ENCODE measurements around the gene ZCCHC3. TPM values are rescaled to one million over a fixed set of nuclear protein-coding genes. Genes with fewer than 3 reads are reported as not detected.
A peak's percentile ranks its signal among the peaks of the same experiment; 100 is the strongest.

ZCCHC3 gene
- total RNA-seq, 1 experiment from 2014 or later, result 12.1 TPM

DNA sequence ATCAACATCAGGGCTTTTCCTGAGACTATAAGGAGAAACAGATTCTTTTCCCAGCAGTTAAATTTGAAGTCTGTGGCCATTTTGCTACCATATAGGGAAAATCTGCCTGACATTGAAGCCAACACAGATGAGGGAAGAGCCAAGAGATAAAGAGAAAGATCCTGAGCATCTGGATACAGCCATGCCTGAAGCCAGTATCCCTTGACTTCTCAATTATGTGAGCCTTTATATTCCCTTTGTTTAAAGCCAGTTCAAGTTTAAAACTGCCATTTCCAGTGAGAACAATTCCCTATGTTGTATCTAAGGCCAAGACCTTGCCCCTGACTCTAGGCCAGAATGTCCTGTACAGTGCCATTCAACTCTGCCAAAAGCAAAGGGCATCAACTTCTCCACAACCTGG lies 45.7 kb downstream of the ZCCHC3 start:
- intact Hi-C loops (cut with micrococcal nuclease), result no loop called here
- Mint-ChIP-seq H3K27me3 (ENCODE audit: insufficient read depth, unreplicated experiment) (no peaks in the 10 kb centered on the region), H3K4me1 (ENCODE audit: insufficient read depth, unreplicated experiment) (peaks cover 11% of the 10 kb centered on the region), H3K36me3 (ENCODE audit: insufficient read depth, unreplicated experiment) (peaks cover 12% of the 10 kb centered on the region), H3K27ac (ENCODE audit: low read depth, unreplicated experiment) (no peak overlapping the region), H3K9me3 (ENCODE audit: unreplicated experiment) (peaks cover 22% of the 10 kb centered on the region), H3K4me3 (ENCODE audit: unreplicated experiment) (no peak overlapping the region)
- POLR2A ChIA-PET, result no interaction called here
- CTCF ChIA-PET, result interaction anchor here (0.6 to 1.2 kb wide), 3 partner anchors 15 to 509 kb away, joined by 3 to 6 read pairs (median 4); no protein-coding TSS in a partner anchor
- no peak for TF ChIP-seq CTCF (IDR thresholded peaks at IDR 0.05; ENCODE audit: unreplicated experiment)
- no peak for DNase-seq (ENCODE audit: unreplicated experiment)
- no TSS peak for BruUV-seq (replicated peaks)

- DNase-seq (ENCODE audit: unreplicated experiment), result no peak
- peaks cover 19% of the 10 kb centered on the region for H3K4me1 Mint-ChIP-seq (ENCODE audit: insufficient read depth, unreplicated experiment)
- CTCF ChIA-PET, result interaction anchor here (0.6 to 4.9 kb wide), 8 partner anchors 8 to 1067 kb away, joined by 3 to 32 read pairs (median 4); partner anchors contain the start of gene SOX12
- intact Hi-C loops (cut with micrococcal nuclease), result no loop called here
- TF ChIP-seq CTCF (IDR thresholded peaks at IDR 0.05; ENCODE audit: unreplicated experiment), result no peak
- H3K9me3 Mint-ChIP-seq (ENCODE audit: unreplicated experiment), result peaks cover 17% of the 10 kb centered on the region
- peaks cover 7% of the 10 kb centered on the region for H3K36me3 Mint-ChIP-seq (ENCODE audit: insufficient read depth, unreplicated experiment)
- no TSS peak for BruUV-seq (replicated peaks)
- no peaks in the 10 kb centered on the region for H3K27me3 Mint-ChIP-seq (ENCODE audit: insufficient read depth, unreplicated experiment)
- peak overlapping the region; percentile 83 for H3K4me3 Mint-ChIP-seq (ENCODE audit: unreplicated experiment)
- POLR2A ChIA-PET, result interaction anchor here (0.6 to 4.7 kb wide), 8 partner anchors 9 to 150 kb away, joined by 3 to 29 read pairs (median 4); partner anchors contain the start of genes SOX12 and ZCCHC3
- peak overlapping the region; percentile 78 for H3K27ac Mint-ChIP-seq (ENCODE audit: low read depth, unreplicated experiment)
Observed at GRCh38 chr20:346033-346639, 48.8 kb downstream of the ZCCHC3 start.

DNA sequence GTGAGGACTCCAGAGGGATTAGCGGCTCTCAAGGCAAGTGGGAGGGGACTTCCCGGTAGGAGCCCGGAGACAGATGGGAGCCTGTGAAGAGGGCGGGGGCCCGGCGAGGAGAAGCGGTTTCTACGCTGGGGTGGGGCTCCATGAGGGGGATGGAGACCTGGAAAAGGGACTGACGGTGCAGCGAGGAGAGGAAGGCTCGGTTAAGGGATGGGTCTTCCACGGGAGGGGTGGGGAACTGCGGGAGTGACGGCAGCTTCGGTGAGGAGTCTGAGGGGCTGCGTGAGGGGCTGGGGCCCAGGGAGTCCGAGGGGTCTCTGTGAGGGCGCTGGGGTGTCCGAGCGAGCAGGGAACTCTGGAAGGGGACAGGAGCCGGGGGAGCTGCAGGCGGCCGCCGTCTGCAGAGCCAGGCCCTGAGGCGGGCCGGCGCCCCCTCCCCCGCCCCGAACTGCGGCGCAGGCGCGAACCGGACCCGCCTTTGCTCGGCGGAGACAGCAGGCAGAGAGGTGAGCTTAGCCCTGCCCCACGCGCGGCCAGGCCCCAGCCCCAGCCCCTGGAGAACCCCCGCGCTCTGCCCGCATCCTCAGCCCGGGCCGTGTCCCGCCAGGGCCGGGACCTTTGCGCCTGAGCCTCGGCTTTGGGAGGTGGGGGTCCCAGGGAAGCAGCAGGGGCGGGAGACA lies 49.4 kb downstream of the ZCCHC3 start, which contains the start of gene NRSN2:
TSS of gene NRSN2 (plus strand) at position 472 of the 677 bp plus-strand sequence. CDS start 2,533 bp downstream, outside the sequence.
- Mint-ChIP-seq H3K9me3 (ENCODE audit: unreplicated experiment) (peaks cover 11% of the 10 kb centered on the region), H3K4me3 (ENCODE audit: unreplicated experiment) (peak within 1 kb of the TSS; percentile 83), H3K27ac (ENCODE audit: low read depth, unreplicated experiment) (peak within 1 kb of the TSS; percentile 78), H3K4me1 (ENCODE audit: insufficient read depth, unreplicated experiment) (peaks cover 16% of the 10 kb centered on the region), H3K27me3 (ENCODE audit: insufficient read depth, unreplicated experiment) (no peaks in the 10 kb centered on the region), H3K36me3 (ENCODE audit: insufficient read depth, unreplicated experiment) (peaks cover under 1% of the 10 kb centered on the region)
- DNase-seq (ENCODE audit: unreplicated experiment), result no peak
- intact Hi-C loops (cut with micrococcal nuclease), result no loop called here
- BruUV-seq (replicated peaks), result no TSS peak
- CTCF ChIA-PET, result interaction anchor here (0.6 to 4.9 kb wide), 4 partner anchors 8 to 84 kb away, joined by 3 to 32 read pairs (median 20); no protein-coding TSS in a partner anchor
- no peak for TF ChIP-seq CTCF (IDR thresholded peaks at IDR 0.05; ENCODE audit: unreplicated experiment)
- POLR2A ChIA-PET, result interaction anchor here (0.6 to 4.7 kb wide), 12 partner anchors 17 to 893 kb away, joined by 3 to 29 read pairs (median 4); partner anchors contain the start of genes SOX12 and TRIB3

GRCh38 chr20:347317-347639 lies 49.9 kb downstream of the ZCCHC3 start:
- intact Hi-C loops (cut with micrococcal nuclease), result no loop called here
- POLR2A ChIA-PET, result interaction anchor here (0.6 to 4.7 kb wide), 11 partner anchors 17 to 893 kb away, joined by 3 to 29 read pairs (median 4); partner anchors contain the start of genes SOX12 and TRIB3
- Mint-ChIP-seq H3K27me3 (ENCODE audit: insufficient read depth, unreplicated experiment) (no peaks in the 10 kb centered on the region), H3K9me3 (ENCODE audit: unreplicated experiment) (peaks cover 9% of the 10 kb centered on the region), H3K4me3 (ENCODE audit: unreplicated experiment) (peak overlapping the region; percentile 83), H3K27ac (ENCODE audit: low read depth, unreplicated experiment) (no peak overlapping the region), H3K4me1 (ENCODE audit: insufficient read depth, unreplicated experiment) (peaks cover 16% of the 10 kb centered on the region), H3K36me3 (ENCODE audit: insufficient read depth, unreplicated experiment) (no peaks in the 10 kb centered on the region)
- no peak for DNase-seq (ENCODE audit: unreplicated experiment)
- TF ChIP-seq CTCF (IDR thresholded peaks at IDR 0.05; ENCODE audit: unreplicated experiment), result no peak
- CTCF ChIA-PET, result interaction anchor here (4.9 kb wide), 1 partner anchor 15 kb away, joined by 32 read pairs; no protein-coding TSS in a partner anchor
- TSS peak; percentile 20 for BruUV-seq (replicated peaks)

Data from MCF 10A (cell line).